Peyer's patch (tissue), 4 donors: ENCODE measurements around the gene SYNJ1. TPM values are rescaled to one million over a fixed set of nuclear protein-coding genes. Genes with fewer than 3 reads are reported as not detected.

ENCODE experiments used
- DNase-seq, 3 donors: peaks; one replicate each; pipeline ENCODE4 v3.0.0-alpha.2; 2017 to 2019
- H3K27ac ChIP-seq, 4 donors: fragments of 200-600 bp; sonication (generic); one replicate each; pipeline ENCODE4 v1.5.1; 2016 to 2019
- H3K27me3 ChIP-seq, 2 donors: fragments of 200-600 bp; sonication (generic); one replicate each; pipeline ENCODE4 v1.5.1; 2019
- H3K36me3 ChIP-seq, 3 donors: fragments of 200-600 bp; sonication (generic); one replicate each; pipeline ENCODE4 v1.5.1; 2016 to 2019
- H3K4me1 ChIP-seq, 4 donors: fragments of 200-600 bp; sonication (generic); one replicate each; pipeline ENCODE4 v1.5.1; 2016 to 2019
- H3K4me3 ChIP-seq, 4 donors: fragments of 200-600 bp; sonication (generic); 1 replicate in 3 of 4; 2 replicates in 1 of 4; pipeline ENCODE4 v1.5.1; 2016 to 2019; ENCODE audit warnings: mild to moderate bottlenecking in 1 of 4
- H3K9me3 ChIP-seq, 4 donors: fragments of 200-600 bp; sonication (generic); one replicate each; pipeline ENCODE4 v1.5.1; 2016 to 2019; ENCODE audit warnings: mild to moderate bottlenecking in 1 of 4
- POLR2A ChIP-seq, 2 donors: fragments of 450-650 bp; IDR thresholded peaks; one replicate each; pipeline ENCODE4 v1.5.1; 2017; ENCODE audit warnings: antibody characterized with exemption in 2 of 2, mild to moderate bottlenecking in 2 of 2, moderate library complexity in 2 of 2
- total RNA-seq, 4 donors: library from RNA; depleted of rRNA; stranded (reverse); fragments of >200 nt; gene quantifications; one replicate each; pipeline ENCODE4 v1.1.0, GENCODE V29; 2016
- TF ChIP-seq, protein P1 (sequence below), 6 experiments: fragments of 450-650 bp in 4 of 6; fragments of 200-600 bp in 2 of 6; sonication (generic) in 1 of 6; IDR thresholded peaks; one replicate each; pipeline ENCODE4 v1.5.1; 2017 to 2019; ENCODE audit warnings: antibody characterized with exemption in 6 of 6, mild to moderate bottlenecking in 3 of 6, moderate library complexity in 1 of 6

The SYNJ1 gene
- total RNA-seq, 4 donors from 2014 or later, result 13.5 to 45.4 (median 16.1) TPM

DNA sequence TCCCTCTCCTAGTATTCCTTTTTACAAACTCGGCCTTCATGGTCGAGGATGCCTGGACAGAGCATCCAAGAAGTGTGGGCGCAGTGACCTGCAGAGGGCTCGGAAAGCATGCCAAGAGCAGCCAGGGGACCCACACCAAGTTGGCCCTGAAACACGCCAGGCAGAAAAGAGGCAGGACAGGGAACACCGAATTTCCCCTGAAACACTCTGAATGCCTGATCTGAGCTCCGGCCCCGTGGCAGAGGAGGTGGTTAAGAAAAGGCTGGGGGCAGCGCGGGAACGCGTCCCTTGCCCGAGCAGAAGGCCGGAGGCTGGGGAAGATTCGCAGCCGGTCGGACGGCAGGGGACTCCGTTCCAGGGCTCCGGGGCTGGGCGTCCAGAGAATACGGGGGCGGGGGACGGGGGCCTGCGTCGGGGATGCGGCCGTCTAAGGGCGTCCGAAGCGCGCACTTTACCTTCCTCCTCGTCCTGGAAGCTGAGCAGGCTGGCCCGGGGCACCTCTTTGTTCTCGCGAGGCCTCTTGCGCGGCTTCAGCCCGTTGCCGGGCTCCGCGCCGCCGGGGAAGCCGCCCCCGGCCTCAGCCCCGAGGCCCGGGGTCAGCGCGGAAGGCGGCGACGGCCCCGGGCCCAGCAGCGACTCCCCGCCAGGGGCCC lies 43.2 kb upstream of the SYNJ1 start:
- H3K27ac ChIP-seq, result peak overlapping the region; percentile 85 to 93 (median 90)
- no peaks in the 10 kb centered on the region for H3K27me3 ChIP-seq
- H3K9me3 ChIP-seq, result no peaks in the 10 kb centered on the region
- peaks cover 0 to 28% (median 4%) of the 10 kb centered on the region in 4 donors for H3K4me1 ChIP-seq
- peak overlapping the region; percentile 72 to 92 (median 86) for H3K4me3 ChIP-seq
- TF ChIP-seq, protein P1, sequence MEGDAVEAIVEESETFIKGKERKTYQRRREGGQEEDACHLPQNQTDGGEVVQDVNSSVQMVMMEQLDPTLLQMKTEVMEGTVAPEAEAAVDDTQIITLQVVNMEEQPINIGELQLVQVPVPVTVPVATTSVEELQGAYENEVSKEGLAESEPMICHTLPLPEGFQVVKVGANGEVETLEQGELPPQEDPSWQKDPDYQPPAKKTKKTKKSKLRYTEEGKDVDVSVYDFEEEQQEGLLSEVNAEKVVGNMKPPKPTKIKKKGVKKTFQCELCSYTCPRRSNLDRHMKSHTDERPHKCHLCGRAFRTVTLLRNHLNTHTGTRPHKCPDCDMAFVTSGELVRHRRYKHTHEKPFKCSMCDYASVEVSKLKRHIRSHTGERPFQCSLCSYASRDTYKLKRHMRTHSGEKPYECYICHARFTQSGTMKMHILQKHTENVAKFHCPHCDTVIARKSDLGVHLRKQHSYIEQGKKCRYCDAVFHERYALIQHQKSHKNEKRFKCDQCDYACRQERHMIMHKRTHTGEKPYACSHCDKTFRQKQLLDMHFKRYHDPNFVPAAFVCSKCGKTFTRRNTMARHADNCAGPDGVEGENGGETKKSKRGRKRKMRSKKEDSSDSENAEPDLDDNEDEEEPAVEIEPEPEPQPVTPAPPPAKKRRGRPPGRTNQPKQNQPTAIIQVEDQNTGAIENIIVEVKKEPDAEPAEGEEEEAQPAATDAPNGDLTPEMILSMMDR (IDR thresholded peaks at IDR 0.05), result no peak
- TF ChIP-seq POLR2A (IDR thresholded peaks at IDR 0.05), result no peak
- peak in 2 of 3 donors; percentile 26 to 71 for DNase-seq
- H3K36me3 ChIP-seq, result peaks cover 0 to 13% (median 0%) of the 10 kb centered on the region in 3 donors

DNA sequence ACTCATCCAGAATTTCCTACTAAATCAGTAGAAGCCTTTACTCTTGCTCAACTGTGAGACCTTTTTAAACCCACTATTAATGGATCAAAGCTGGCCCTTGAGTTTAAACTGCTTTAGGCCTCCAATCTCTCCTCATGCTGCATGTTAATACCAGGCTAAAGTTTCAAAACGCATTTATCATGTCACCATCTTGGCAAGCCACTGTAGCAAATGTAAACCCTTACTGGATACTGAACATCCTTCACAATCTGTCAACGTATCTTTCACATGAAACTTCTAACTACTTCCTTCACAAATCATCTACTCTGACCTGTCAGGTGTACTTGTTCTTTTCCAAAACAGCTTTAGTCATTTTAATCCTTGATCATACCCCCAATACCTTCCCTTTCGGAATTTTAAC lies 40.7 kb upstream of the SYNJ1 start:
- no peak for DNase-seq
- H3K9me3 ChIP-seq, result no peaks in the 10 kb centered on the region
- no peaks in the 10 kb centered on the region for H3K27me3 ChIP-seq
- no peak overlapping the region for H3K4me3 ChIP-seq
- H3K27ac ChIP-seq, result no peak overlapping the region
- TF ChIP-seq, protein P1 (IDR thresholded peaks at IDR 0.05), result no peak
- no peak for TF ChIP-seq POLR2A (IDR thresholded peaks at IDR 0.05)
- peaks cover 0 to 24% (median 0%) of the 10 kb centered on the region in 3 donors for H3K36me3 ChIP-seq
- H3K4me1 ChIP-seq, result peaks cover 0 to 28% (median 4%) of the 10 kb centered on the region in 4 donors

DNA sequence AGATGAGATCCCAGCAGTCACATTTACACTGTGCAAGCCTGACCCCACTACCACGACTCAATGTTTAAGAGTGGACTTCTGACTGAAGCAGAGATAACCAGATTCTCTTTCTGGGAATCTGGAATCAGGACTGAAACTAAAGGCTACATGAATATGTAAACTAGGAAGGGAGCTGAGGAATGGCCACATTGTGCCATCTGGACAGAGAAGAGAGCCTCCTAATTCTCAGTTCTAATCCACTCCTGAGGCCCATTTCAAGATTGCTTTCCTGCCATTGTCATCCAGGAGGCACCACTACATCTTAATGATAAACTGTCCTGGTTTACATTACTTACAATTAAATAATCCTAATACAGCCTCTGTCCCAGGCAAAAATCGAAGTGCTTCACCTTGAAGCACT lies 37.2 kb upstream of the SYNJ1 start:
- Histone ChIP-seq H3K27me3 (no peaks in the 10 kb centered on the region), H3K36me3 (peaks cover 0 to 58% (median 0%) of the 10 kb centered on the region in 3 donors), H3K9me3 (no peaks in the 10 kb centered on the region), H3K4me1 (peaks cover 0 to 22% (median 2%) of the 10 kb centered on the region in 4 donors), H3K27ac (no peak overlapping the region), H3K4me3 (no peak overlapping the region)
- TF ChIP-seq, protein P1 (IDR thresholded peaks at IDR 0.05), result no peak
- TF ChIP-seq POLR2A (IDR thresholded peaks at IDR 0.05), result no peak
- no peak for DNase-seq

DNA sequence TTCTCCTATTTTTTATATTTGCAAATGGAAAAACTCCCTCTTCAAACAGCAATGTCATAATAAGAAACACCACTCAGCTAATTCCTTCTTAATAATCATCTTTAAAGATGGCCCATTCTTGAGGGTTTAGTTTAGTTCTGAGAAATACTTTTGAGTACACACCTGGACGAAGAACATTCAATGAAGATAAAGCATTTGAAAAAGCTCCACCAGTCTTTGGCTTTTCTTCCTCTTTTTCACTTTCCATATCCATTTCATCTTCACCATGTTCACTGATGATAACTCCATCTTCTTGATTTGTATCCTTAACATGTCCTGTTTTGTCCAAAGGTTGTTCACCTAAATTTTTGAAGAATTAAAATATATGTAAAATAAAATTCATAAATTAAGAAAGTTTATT lies 36.4 kb upstream of the SYNJ1 start:
- no peak for DNase-seq
- H3K27ac ChIP-seq, result no peak overlapping the region
- H3K27me3 ChIP-seq, result no peaks in the 10 kb centered on the region
- no peaks in the 10 kb centered on the region for H3K9me3 ChIP-seq
- no peak overlapping the region for H3K4me3 ChIP-seq
- no peak for TF ChIP-seq POLR2A (IDR thresholded peaks at IDR 0.05)
- TF ChIP-seq, protein P1 (IDR thresholded peaks at IDR 0.05), result no peak
- peaks cover 0 to 13% (median 0%) of the 10 kb centered on the region in 4 donors for H3K4me1 ChIP-seq
- peaks cover 0 to 67% (median 0%) of the 10 kb centered on the region in 3 donors for H3K36me3 ChIP-seq

DNA sequence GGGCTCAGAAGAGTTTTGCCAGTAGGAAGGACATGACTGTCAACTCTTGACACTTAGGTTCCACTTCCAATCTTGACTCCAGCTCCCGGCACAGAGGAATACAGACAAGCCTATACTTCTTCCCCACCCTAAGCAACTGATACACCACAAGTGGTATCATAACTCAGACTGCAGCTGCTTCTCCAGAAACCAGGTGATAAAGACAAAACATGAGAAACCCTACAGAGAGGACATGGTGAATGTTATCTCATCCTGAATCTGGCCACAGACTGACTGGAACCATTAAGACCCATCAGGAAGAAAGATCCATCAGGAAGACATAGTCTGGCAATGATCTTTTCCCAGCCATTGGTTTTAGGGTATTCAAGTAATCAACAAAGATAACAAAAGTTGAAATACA lies 30.0 kb upstream of the SYNJ1 start:
- Histone ChIP-seq H3K9me3 (no peaks in the 10 kb centered on the region), H3K36me3 (peaks cover 0 to 75% (median 0%) of the 10 kb centered on the region in 3 donors), H3K27me3 (no peaks in the 10 kb centered on the region), H3K27ac (no peak overlapping the region), H3K4me1 (no peaks in the 10 kb centered on the region), H3K4me3 (no peak overlapping the region)
- TF ChIP-seq, protein P1 (IDR thresholded peaks at IDR 0.05), result no peak
- no peak for TF ChIP-seq POLR2A (IDR thresholded peaks at IDR 0.05)
- no peak for DNase-seq
